ENCODE data around the gene H2BW2. TPM values are rescaled to one million over a fixed set of nuclear protein-coding genes. Genes with fewer than 3 reads are reported as not detected.

The H2BW2 gene
- not detected in 2 replicates for total RNA-seq

GRCh38 chrX:104039689-104040505 lies at the start of gene H2BW2:
TSS of gene H2BW2 (plus strand) at chrX:104039956. CDS start at chrX:104039995, 39 bp downstream.

DNA sequence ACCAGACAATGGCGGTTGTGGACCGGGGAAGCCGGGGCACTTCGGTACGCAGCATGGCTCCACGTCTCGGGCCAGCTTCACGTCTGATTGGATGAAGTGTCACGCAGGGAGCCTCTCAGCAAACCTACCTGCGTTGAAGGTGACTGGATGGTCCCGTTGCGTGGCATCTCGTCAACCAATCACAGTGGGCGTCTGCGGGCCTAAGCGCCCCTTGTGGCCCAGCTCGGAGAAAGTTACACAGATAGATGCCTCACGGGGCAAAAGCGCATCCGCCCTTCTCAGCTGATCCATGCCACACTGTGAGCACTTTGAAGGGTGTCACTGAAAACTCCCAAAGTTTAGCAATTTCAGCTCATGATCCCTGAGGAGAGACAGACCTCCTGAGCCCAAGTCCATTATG lies 26.1 kb upstream of the H2BW2 start, which contains the start of gene H2BW1:
TSS of gene H2BW1 (minus strand) at position 103 of the 400 bp plus-strand sequence. CDS start 132 bp downstream, outside the sequence.

DNA sequence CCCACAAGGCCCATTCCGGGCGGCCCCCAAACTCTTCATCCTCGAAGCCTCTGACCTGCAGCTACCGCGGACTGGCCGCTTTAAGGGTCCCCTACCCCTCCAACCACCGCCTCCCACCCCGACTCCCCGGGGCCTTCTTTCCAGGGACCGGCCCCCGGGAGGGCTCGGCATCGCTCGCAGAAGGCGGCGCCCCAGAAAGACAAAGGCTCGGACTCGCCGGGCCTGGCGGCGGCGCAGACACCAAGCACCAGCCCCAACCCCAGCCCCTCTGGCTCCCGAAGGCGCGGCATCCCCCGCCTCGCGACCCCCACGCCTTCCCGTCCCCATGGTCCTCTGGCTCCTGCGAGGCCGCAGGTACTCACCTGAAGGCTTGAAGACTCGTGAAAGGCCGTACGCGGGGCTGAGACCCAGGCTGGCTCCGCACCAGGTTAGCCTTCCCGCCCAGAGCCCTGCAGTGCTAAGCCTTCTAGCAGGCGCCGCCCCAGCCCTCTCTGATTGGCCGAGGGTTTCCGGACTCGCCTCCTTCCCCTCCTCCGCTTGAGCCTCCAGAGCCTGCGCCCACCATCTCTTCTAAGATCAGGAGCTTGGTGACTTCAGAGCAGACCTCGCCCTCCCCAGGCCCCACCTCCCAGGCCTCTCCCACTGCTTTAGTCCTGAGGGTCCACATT lies 36.2 kb downstream of the H2BW2 start, which contains the start of gene TMSB15C:
TSS of gene TMSB15C (minus strand) at position 459 of the 668 bp plus-strand sequence.

Other genes with a start within 250 kb of the H2BW2 start
- 0.43 and 1.2 TPM in 2 replicates for gene RAB9B, start 207.7 kb upstream of the H2BW2 start, total RNA-seq
- 2.1 and 2.7 TPM in 2 replicates for gene TMSB15B, start 77.3 kb upstream of the H2BW2 start, total RNA-seq
- not detected in 2 replicates for gene H2BW1, start 26.2 kb upstream of the H2BW2 start, total RNA-seq
- 3.3 and 3.4 TPM in 2 replicates for gene TMSB15C, start 36.3 kb downstream of the H2BW2 start, total RNA-seq
- 0.55 and 0.57 TPM in 2 replicates for gene ZCCHC18, start 72.6 kb downstream of the H2BW2 start, total RNA-seq
- gene SLC25A53, start 117.1 kb downstream of the H2BW2 start, total RNA-seq = 10.1 and 11.0 TPM in 2 replicates
- 12.2 and 12.8 TPM in 2 replicates for gene FAM199X, start 126.5 kb downstream of the H2BW2 start, total RNA-seq
- not detected in 2 replicates for gene ESX1, start 215.0 kb downstream of the H2BW2 start, total RNA-seq